Measurements from ENCODE around the gene CD164L2.

DNA sequence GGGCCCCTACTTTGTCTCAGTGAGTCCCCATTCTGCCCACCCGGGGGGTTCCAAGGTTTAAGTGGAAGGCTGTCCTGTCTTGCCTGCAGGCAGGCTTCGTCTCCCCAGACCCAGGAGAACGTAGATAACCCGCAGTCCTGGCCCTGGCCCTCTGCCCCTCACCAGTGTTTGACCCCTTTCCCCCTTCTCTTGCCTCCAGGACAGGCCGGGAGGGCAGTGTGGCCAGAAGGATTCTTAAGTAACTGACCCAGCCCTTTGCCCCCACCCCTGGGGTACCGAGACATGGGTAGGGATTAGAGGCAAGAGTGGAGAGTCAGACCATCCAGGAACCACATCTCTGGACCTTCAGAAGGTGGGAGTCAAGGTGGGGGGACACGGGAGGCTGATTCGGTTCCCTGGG, 52.3 kb downstream of the CD164L2 start:
- TF ChIP-seq EZH2 (IDR thresholded peaks at IDR 0.05) (no peak), POLR2AphosphoS5 (IDR thresholded peaks at IDR 0.05; ENCODE audit: borderline replicate concordance, low read depth, low read length) (no peak), FOXP2 (optimal IDR thresholded peaks at IDR 0.05; ENCODE audit: control extremely low read depth, extremely low read length, insufficient read depth) (no peak)
